ENCODE data around the gene PPP4R3B. TPM values are rescaled to one million over a fixed set of nuclear protein-coding genes. Genes with fewer than 3 reads are reported as not detected.
A peak's percentile ranks its signal among the peaks of the same experiment; 100 is the strongest.

PPP4R3B gene
- total RNA-seq, 4 donors from 2014 or later: 29.2 to 117 (median 54.2) TPM

DNA sequence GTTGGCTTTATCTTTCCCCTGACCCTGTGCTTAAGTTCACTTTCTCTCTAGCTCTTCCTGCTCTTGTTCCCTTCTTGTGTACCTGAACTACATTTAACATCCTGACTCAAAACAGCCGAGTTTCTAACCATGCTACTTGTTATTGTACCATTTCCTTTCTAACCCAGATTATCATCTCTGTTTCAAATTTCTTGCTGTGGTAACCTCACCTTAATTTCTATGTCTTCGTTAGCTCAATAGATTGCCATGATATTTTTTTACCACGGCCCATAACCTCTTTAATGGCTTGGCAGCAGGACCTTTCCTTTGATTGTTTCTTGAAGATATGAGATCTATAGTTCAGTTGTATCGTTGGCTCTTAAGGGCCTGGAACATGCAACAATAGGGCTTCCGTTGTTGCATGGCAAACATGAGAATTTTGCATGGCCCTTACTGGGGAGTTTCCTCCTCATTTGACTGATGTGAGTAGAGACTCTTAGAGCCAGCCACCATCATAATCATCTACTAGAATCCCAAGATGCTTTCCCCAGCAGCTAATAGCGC, 86.8 kb downstream of the PPP4R3B start:
- intact Hi-C loops (cut with DNase I; ENCODE audit: low total_unique reads): no loop called here
- Histone ChIP-seq H3K4me3 (no peak overlapping the region), H3K27me3 (no peaks in the 10 kb centered on the region), H3K4me1 (no peaks in the 10 kb centered on the region), H3K9me3 (no peaks in the 10 kb centered on the region), H3K36me3 (no peaks in the 10 kb centered on the region), H3K27ac (no peak overlapping the region)
- TF ChIP-seq, protein P1, sequence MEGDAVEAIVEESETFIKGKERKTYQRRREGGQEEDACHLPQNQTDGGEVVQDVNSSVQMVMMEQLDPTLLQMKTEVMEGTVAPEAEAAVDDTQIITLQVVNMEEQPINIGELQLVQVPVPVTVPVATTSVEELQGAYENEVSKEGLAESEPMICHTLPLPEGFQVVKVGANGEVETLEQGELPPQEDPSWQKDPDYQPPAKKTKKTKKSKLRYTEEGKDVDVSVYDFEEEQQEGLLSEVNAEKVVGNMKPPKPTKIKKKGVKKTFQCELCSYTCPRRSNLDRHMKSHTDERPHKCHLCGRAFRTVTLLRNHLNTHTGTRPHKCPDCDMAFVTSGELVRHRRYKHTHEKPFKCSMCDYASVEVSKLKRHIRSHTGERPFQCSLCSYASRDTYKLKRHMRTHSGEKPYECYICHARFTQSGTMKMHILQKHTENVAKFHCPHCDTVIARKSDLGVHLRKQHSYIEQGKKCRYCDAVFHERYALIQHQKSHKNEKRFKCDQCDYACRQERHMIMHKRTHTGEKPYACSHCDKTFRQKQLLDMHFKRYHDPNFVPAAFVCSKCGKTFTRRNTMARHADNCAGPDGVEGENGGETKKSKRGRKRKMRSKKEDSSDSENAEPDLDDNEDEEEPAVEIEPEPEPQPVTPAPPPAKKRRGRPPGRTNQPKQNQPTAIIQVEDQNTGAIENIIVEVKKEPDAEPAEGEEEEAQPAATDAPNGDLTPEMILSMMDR (IDR thresholded peaks at IDR 0.05): no peak
- TF ChIP-seq POLR2A (IDR thresholded peaks at IDR 0.05): no peak
- no peak for DNase-seq

DNA sequence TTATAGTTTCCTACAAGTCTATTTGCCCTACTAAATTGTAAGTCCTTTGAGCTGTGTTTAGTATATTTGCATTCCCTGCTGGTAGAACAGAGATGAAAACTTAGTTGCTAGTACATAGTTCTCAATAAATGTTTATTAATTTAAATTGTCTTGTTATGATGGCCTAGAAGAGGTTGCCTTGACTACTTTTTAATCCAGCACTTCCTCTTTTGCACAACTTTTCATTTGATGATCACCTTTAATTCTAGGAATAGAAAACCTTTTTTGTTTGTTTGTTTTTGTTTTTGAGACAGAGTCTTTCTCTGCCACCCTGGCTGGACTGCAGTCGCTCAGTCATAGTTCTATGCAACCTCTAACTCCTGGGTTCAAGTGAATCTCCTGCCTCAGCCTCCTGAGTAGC, 91.2 kb downstream of the PPP4R3B start:
- intact Hi-C loops (cut with DNase I; ENCODE audit: low total_unique reads): no loop called here
- no peaks in the 10 kb centered on the region for H3K36me3 ChIP-seq
- DNase-seq: no peak
- no peaks in the 10 kb centered on the region for H3K4me1 ChIP-seq
- no peaks in the 10 kb centered on the region for H3K9me3 ChIP-seq
- no peak overlapping the region for H3K4me3 ChIP-seq
- no peak overlapping the region for H3K27ac ChIP-seq
- no peaks in the 10 kb centered on the region for H3K27me3 ChIP-seq
- TF ChIP-seq, protein P1 (IDR thresholded peaks at IDR 0.05): no peak
- no peak for TF ChIP-seq POLR2A (IDR thresholded peaks at IDR 0.05)

DNA sequence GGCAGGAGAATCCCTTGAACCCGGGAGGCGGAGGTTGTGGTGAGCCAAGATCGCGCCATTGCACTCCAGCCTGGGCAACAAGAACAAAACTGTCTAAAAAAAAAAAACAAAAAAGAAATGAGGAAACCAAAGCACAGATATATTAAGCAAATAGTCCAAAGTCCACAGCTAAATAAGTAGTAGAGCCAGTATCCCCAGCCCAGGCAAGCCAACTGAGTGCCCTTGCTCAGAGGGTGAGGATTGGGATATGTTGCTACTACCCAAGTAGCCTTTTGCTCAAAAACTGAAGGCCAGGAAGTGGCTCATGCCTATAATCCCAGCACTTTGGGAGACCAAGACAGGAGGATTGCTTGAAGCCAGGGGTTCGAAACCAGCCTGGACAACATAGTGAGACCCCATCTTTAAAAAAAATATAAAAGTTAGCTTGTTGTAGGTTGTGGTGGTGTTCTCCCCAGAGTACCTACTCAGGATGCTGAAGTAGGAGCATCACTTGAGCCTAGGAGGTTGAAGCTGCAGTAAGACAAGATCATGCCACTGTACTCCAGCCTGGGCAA, 92.5 kb downstream of the PPP4R3B start:
- TF ChIP-seq, protein P1 (IDR thresholded peaks at IDR 0.05): no peak
- TF ChIP-seq POLR2A (IDR thresholded peaks at IDR 0.05): no peak
- DNase-seq: no peak
- no peak overlapping the region for H3K4me3 ChIP-seq
- no peaks in the 10 kb centered on the region for H3K9me3 ChIP-seq
- H3K4me1 ChIP-seq: no peaks in the 10 kb centered on the region
- H3K27me3 ChIP-seq: no peaks in the 10 kb centered on the region
- intact Hi-C loops (cut with DNase I; ENCODE audit: low total_unique reads): no loop called here
- H3K27ac ChIP-seq: no peak overlapping the region
- H3K36me3 ChIP-seq: no peaks in the 10 kb centered on the region

DNA sequence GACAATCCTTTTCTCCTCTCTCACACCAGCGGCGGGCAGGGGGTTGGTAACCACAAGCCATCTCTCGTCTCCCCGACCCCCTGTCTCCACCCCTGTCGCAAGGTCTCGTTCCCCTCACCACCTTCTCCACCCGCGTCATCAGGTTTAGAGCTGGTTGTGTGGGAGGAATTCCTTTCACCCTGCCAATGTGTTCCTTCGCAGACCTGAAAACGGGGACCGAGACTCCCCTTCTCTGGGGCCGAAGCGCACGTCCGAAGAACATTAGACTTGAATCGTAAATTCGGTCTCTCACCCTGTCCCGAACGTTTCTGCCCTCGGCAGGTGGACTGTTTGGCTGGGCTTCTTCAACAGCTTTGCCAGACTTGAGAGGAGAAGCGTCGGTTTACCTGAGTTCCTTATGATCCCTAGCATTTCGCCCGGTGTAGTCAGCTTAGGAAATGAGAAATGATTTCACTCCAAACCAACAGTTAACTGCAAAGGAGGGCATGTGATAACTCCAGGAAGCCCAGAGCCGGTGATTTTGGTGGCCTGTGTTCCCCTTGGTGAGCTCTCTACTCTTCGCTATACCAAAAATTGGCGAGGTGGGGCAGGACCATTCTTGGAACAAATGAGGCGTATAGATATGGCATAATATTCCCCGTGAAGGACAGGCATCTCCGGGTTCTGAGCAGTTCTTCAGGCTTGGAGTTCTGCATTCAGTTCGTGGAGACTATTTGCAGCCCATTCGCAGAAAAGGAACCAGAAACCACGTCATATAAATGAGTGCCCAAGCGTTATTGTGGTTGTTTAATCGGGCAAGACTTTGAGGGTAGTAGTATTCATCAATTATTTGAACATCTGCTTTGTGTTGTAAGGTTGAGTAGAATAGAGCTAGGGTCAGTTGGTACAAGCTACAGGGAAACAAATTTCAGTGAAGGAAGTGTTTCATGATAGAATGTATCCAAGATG, 97.2 kb downstream of the PPP4R3B start:
- Histone ChIP-seq H3K27ac (peak overlapping the region; percentile 88 to 89), H3K9me3 (no peaks in the 10 kb centered on the region), H3K36me3 (no peaks in the 10 kb centered on the region), H3K27me3 (no peaks in the 10 kb centered on the region), H3K4me1 (no peaks in the 10 kb centered on the region), H3K4me3 (peak overlapping the region; percentile 52 to 84)
- DNase-seq: no peak
- no peak for TF ChIP-seq POLR2A (IDR thresholded peaks at IDR 0.05)
- TF ChIP-seq, protein P1 (IDR thresholded peaks at IDR 0.05): no peak
- intact Hi-C loops (cut with DNase I; ENCODE audit: low total_unique reads): no loop called here

DNA sequence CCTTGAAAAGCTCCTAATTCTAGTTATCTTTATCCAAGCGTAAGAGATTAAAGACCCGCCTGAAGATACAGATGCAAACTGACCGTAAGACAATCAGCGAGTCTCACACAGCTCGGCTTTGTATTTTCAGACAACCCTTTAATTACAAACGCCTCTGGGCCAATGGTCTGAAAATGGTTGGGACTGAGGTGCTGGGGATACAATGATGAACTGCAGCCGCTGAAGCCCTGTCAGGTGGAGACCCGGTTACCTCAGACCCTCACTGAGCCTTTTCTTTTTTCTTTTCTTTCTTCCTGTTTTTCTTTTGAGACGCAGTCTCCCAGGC, 98.6 kb downstream of the PPP4R3B start:
- intact Hi-C loops (cut with DNase I; ENCODE audit: low total_unique reads): no loop called here
- peak overlapping the region; percentile 88 to 89 for H3K27ac ChIP-seq

More for the DNA sequence above, 98.6 kb downstream of the PPP4R3B start:
- TF ChIP-seq POLR2A (IDR thresholded peaks at IDR 0.05): no peak
- TF ChIP-seq, protein P1 (IDR thresholded peaks at IDR 0.05): no peak
- peak overlapping the region; percentile 52 to 84 for H3K4me3 ChIP-seq
- no peak for DNase-seq
- no peaks in the 10 kb centered on the region for H3K4me1 ChIP-seq
- H3K36me3 ChIP-seq: no peaks in the 10 kb centered on the region
- H3K9me3 ChIP-seq: no peaks in the 10 kb centered on the region
- H3K27me3 ChIP-seq: no peaks in the 10 kb centered on the region
